K562 (cell line): ENCODE measurements around the gene VDR. TPM values are rescaled to one million over a fixed set of nuclear protein-coding genes. Genes with fewer than 3 reads are reported as not detected.
A peak's percentile ranks its signal among the peaks of the same experiment; 100 is the strongest.

Experiments
- ATAC-seq: fragments of 200-7000 bp; cut with Tn5 transposase; 3 replicates; pipeline ENCODE4 v1.9.1; 2020; ENCODE audit warnings: moderate library complexity
- BruUV-seq: library from RNA; stranded (reverse); fragments of 400-500 nt; replicated peaks from 2 replicates; lab custom pipeline; 2021; lab: Mats Ljungman, UMichigan
- CTCF ChIA-PET: fragments of 300-600 bp; formaldehyde crosslinking; extraction: SDS; loops from one replicate; lab custom pipeline; 2021; ENCODE audit warnings: low intra/inter-chr PET ratio; lab: Yijun Ruan, JAX
- POLR2A ChIA-PET: fragments of 300-600, 350-650 bp; sonication (Branson Sonifier 250); formaldehyde crosslinking; extraction: SDS; loops from one replicate; lab custom pipeline; 2021; ENCODE audit warnings: antibody characterized with exemption, inconsistent platforms; lab: Yijun Ruan, JAX
- DNase-seq, 4 experiments: peaks; one replicate each; pipeline versions ENCODE4 v3.0.0 to v3.0.0-alpha.2; 2011 to 2018; ENCODE audit warnings: low spot score in 3 of 4, mixed read lengths in 3 of 4; ENCODE audit errors: extremely low read depth in 1 of 4
- FAIRE-seq: peaks from 2 replicates; lab custom pipeline; 2011; peaks lifted over from hg19 to GRCh38; lab: Jason Lieb, UNC
- H2AFZ ChIP-seq: 2 replicates; pipeline ENCODE4 v1.6.0; 2011; ENCODE audit warnings: low read depth, low read length, control low read depth, inconsistent platforms
- H3K27ac ChIP-seq: fragments of 200-600 bp; 3 replicates; pipeline ENCODE4 v1.8.0; 2011; ENCODE audit warnings: low read depth, mild to moderate bottlenecking, control low read depth, inconsistent platforms, low read length, moderate library complexity, mixed read lengths; ENCODE audit errors: extremely low read depth
- H3K27me3 ChIP-seq, 2 experiments: fragments of 300-600 bp in 1 of 2; 2 replicates in 1 of 2; 3 replicates in 1 of 2; pipeline versions ENCODE4 v1.6.0 to v1.8.0; 2011; ENCODE audit warnings: inconsistent platforms in 2 of 2, low read length in 2 of 2, mild to moderate bottlenecking in 1 of 2, mixed read lengths in 1 of 2, moderate library complexity in 1 of 2; ENCODE audit not compliant: control insufficient read depth in 2 of 2, insufficient read depth in 2 of 2
- H3K36me3 ChIP-seq: fragments of 300-600 bp; 3 replicates; pipeline ENCODE4 v1.8.0; 2011; ENCODE audit warnings: mild to moderate bottlenecking, low read length, inconsistent platforms; ENCODE audit not compliant: control insufficient read depth, insufficient read depth
- H3K4me1 ChIP-seq, 2 experiments: fragments of 200-600 bp in 1 of 2; replicated peaks in 1 of 2; 2 replicates in 1 of 2; 3 replicates in 1 of 2; pipeline versions ENCODE4 v1.5.1 to v1.8.0; 2011; ENCODE audit warnings: inconsistent platforms in 2 of 2, low read length in 2 of 2, mild to moderate bottlenecking in 1 of 2, mixed read lengths in 1 of 2, moderate library complexity in 1 of 2; ENCODE audit not compliant: control insufficient read depth in 2 of 2, insufficient read depth in 2 of 2
- H3K4me2 ChIP-seq: 2 replicates; pipeline ENCODE4 v1.6.1; 2011; ENCODE audit warnings: low read length, control low read depth, inconsistent platforms, mixed read lengths; ENCODE audit not compliant: insufficient read depth
- H3K4me3 ChIP-seq: fragments of 200-600 bp; sonication (generic), shearing (Covaris generic); 2 replicates; pipeline ENCODE4 v1.5.1; 2016; ENCODE audit warnings: control low read depth, inconsistent platforms
- H3K79me2 ChIP-seq: fragments of 200-600 bp; 3 replicates; pipeline ENCODE4 v1.8.0; 2011; ENCODE audit warnings: low read length, inconsistent platforms; ENCODE audit not compliant: control insufficient read depth, insufficient read depth
- H3K9ac ChIP-seq, 2 experiments: 2 replicates each; pipeline versions ENCODE4 v1.6.0 to v1.6.1; 2011; ENCODE audit warnings: low read depth in 2 of 2, low read length in 2 of 2, control low read depth in 1 of 2, inconsistent platforms in 1 of 2, mild to moderate bottlenecking in 1 of 2, mixed read lengths in 1 of 2; ENCODE audit not compliant: insufficient read depth in 1 of 2
- H3K9me1 ChIP-seq: one replicate; pipeline ENCODE4 v1.6.0; 2011; ENCODE audit warnings: inconsistent platforms, mild to moderate bottlenecking, low read length, moderate library complexity; ENCODE audit not compliant: control insufficient read depth, insufficient read depth
- H3K9me3 ChIP-seq: replicated peaks from 2 replicates; pipeline ENCODE4 v1.5.1; 2011; ENCODE audit warnings: low read depth, low read length, inconsistent platforms; ENCODE audit not compliant: control insufficient read depth, insufficient read depth
- H4K20me1 ChIP-seq: replicated peaks from 2 replicates; pipeline ENCODE4 v1.6.1; 2011; ENCODE audit warnings: low read length, inconsistent platforms, mixed read lengths; ENCODE audit not compliant: control insufficient read depth, insufficient read depth
- BDP1 ChIP-seq: IDR thresholded peaks from 3 replicates; pipeline ENCODE4 v1.6.1; 2011; ENCODE audit not compliant: insufficient read length, insufficient read depth
- E2F3 ChIP-seq: fragments of 250-450 bp; sonication (Bioruptor Pico); IDR thresholded peaks from 2 replicates; pipeline ENCODE4 v1.4.0; 2020; ENCODE audit warnings: mild to moderate bottlenecking
- ELF1 ChIP-seq: fragments of 200-800 bp; sonication (Bioruptor generic); IDR thresholded peaks from 2 replicates; pipeline ENCODE4 v1.6.1; 2016; ENCODE audit warnings: missing genetic modification characterization, missing compliant biosample characterization
- SAFB ChIP-seq: fragments of 200-400 bp; formaldehyde crosslinking; IDR thresholded peaks from 2 replicates; pipeline ENCODE4 v1.6.1; 2017; ENCODE audit warnings: low read depth, low read length, borderline replicate concordance
- SMAD2 ChIP-seq: fragments of 150-350 bp; IDR thresholded peaks from 2 replicates; pipeline ENCODE4 v1.6.1; 2014; ENCODE audit warnings: low read depth, mild to moderate bottlenecking, low read length
- SREBF2 ChIP-seq: sonication (generic); formaldehyde crosslinking; IDR thresholded peaks from 2 replicates; pipeline ENCODE4 v1.4.0; 2020; ENCODE audit warnings: mild to moderate bottlenecking, missing genetic modification reagents
- SRSF7 ChIP-seq: fragments of 200-400 bp; formaldehyde crosslinking; optimal IDR thresholded peaks from 2 replicates; pipeline ENCODE3; 2017; ENCODE audit warnings: mild to moderate bottlenecking, low read depth, low read length
- TRIM28 ChIP-seq: fragments of 450-650 bp; IDR thresholded peaks from 2 replicates; pipeline ENCODE4 v1.6.1; 2017
- ZNF175 ChIP-seq: fragments of 200-800 bp; sonication (Bioruptor generic); IDR thresholded peaks from 2 replicates; pipeline ENCODE4 v1.6.1; 2016; ENCODE audit warnings: low read depth, mild to moderate bottlenecking, missing genetic modification characterization, missing compliant biosample characterization
- ZNF75A ChIP-seq: fragments of 450-650 bp; formaldehyde crosslinking; IDR thresholded peaks from 2 replicates; pipeline ENCODE4 v1.4.0; 2020; ENCODE audit warnings: mild to moderate bottlenecking
- ZNF766 ChIP-seq: fragments of 200-800 bp; sonication (Bioruptor generic); conservative IDR thresholded peaks from 2 replicates; pipeline ENCODE4 v1.6.1; 2016; ENCODE audit warnings: missing genetic modification characterization, missing compliant biosample characterization
- WGBS: fragments of 100-300 bp; shearing (Covaris generic); methylation state at CpG from one replicate; pipeline ENCODE4 v1.1.6; 2016; ENCODE audit warnings: low coverage, mixed read lengths; ENCODE audit not compliant: insufficient coverage; ENCODE audit errors: missing lambda C conversion rate; 5-methylcytosine and 5-hydroxymethylcytosine counted together
- in situ Hi-C: fragments of 300-500 bp; cut with MboI; formaldehyde crosslinking; loops from 4 replicates; pipeline ENCODE4 v1.15.0; 2018; ENCODE audit warnings: inconsistent platforms, mixed read lengths
- intact Hi-C: fragments of 100-400 bp; cut with micrococcal nuclease; formaldehyde crosslinking; loops from 2 replicates; pipeline ENCODE4 v1.14.2; 2022
- polyA plus RNA-seq, 8 experiments: library from polyadenylated mRNA; depleted of rRNA in 4 of 8; stranded (reverse) in 5 of 8; unstranded in 3 of 8; fragments of >200 nt; fragmentation: Nextera tagmentation in 2 of 8; fragmentation: Illumina TruSeq in 1 of 8; extraction: Ambion mirVana in 2 of 8; extraction: Trizol in 1 of 8; gene quantifications; 2 replicates each; pipeline versions ENCODE4 v1.2.1 to v1.2.3, GENCODE V29; 2011 to 2014; ENCODE audit warnings: inconsistent platforms in 1 of 8, missing spikeins in 1 of 8
- total RNA-seq, 7 experiments: library from RNA; depleted of rRNA in 6 of 7; stranded (reverse); fragments of >200 nt in 6 of 7; fragmentation: Illumina TruSeq in 2 of 7; extraction: Trizol in 2 of 7; gene quantifications; 2 replicates each; pipeline versions ENCODE4 v1.2.1 to v1.2.3, GENCODE V29; 2011 to 2021; ENCODE audit warnings: low replicate concordance in 1 of 7
- TF ChIP-seq, protein P1 (sequence below), 2 experiments: fragments of 450-650 bp; conservative IDR thresholded peaks; 2 replicates each; pipeline ENCODE4 v1.6.1; 2017; ENCODE audit warnings: mild to moderate bottlenecking in 2 of 2, moderate library complexity in 2 of 2

The VDR gene
- total and polyA plus RNA-seq, 9 of the 15 experiments (the other 6 are each of a cell fraction or from before 2014, with no cell fraction given): 0.61 to 4.8 (median 2.0) TPM

DNA sequence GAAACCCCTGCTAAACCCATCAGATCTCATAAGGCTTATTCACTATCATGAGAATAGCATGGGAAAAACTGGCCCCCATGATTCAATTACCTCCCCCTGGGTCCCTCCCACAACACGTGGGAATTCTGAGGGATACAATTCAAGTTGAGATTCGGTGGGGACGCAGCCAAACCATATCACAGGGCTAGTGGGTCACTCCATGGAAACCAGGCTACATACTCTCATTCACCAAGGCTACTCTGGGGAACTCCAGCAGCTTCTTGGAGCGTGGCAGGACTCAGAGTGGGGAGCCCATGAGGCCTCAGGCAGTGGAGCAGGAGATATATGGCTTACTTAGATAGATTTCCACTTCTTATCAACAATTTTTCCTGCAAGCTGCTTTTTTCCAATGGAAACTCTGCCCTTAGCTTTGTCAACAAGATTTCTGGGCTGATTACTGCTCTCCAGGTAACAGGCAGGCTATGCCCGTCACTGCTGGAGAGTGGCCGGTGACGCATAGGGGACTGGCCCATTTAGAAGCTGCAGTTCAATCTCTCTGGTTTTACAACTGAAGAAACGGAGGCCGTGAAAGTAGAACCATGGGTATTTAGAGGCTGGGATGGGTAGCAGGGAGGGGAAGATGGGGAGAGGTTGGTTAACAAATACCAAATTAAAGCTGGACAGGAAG lies 16.5 kb downstream of the VDR start:
- no peaks in the 10 kb centered on the region for H3K36me3 ChIP-seq
- ChIA-PET CTCF (no interaction called here), POLR2A (interaction anchor here (0.6 kb wide), 1 partner anchor 14 kb away, joined by 3 read pairs; no protein-coding TSS in a partner anchor)
- no peaks in the 10 kb centered on the region; a peak in 1 of 5 replicates for H3K27me3 ChIP-seq
- no peaks in the 10 kb centered on the region for H3K79me2 ChIP-seq
- no peak overlapping the region for H2AFZ ChIP-seq
- no peak overlapping the region for H3K4me2 ChIP-seq
- DNase-seq (no peak), ATAC-seq (no peak), FAIRE-seq (peak; percentile 19)
- in situ Hi-C loops: no loop called here
- no peaks in the 10 kb centered on the region for H3K9me3 ChIP-seq
- no peak overlapping the region for H3K27ac ChIP-seq
- no peaks in the 10 kb centered on the region for H3K9me1 ChIP-seq
- no peak overlapping the region for H3K9ac ChIP-seq
- WGBS: 60% methylated on average over 9 of the region's 9 CpGs
- intact Hi-C loops: no loop called here
- BruUV-seq: no TSS peak
- peaks cover 0 to 25% of the 10 kb centered on the region in 2 experiments; a peak in 4 of 5 replicates for H3K4me1 ChIP-seq
- TF ChIP-seq ZNF175 (CRISPR knock-in tag) (no peak), ELF1 (tag) (no peak), SMAD2 (no peak), ZNF75A (CRISPR knock-in tag) (no peak), SREBF2 (CRISPR knock-in tag) (no peak), SRSF7 (no peak), TRIM28 (no peak), BDP1 (no peak), SAFB (no peak), E2F3 (no peak), ZNF766 (CRISPR knock-in tag) (no peak)
- TF ChIP-seq, protein P1, sequence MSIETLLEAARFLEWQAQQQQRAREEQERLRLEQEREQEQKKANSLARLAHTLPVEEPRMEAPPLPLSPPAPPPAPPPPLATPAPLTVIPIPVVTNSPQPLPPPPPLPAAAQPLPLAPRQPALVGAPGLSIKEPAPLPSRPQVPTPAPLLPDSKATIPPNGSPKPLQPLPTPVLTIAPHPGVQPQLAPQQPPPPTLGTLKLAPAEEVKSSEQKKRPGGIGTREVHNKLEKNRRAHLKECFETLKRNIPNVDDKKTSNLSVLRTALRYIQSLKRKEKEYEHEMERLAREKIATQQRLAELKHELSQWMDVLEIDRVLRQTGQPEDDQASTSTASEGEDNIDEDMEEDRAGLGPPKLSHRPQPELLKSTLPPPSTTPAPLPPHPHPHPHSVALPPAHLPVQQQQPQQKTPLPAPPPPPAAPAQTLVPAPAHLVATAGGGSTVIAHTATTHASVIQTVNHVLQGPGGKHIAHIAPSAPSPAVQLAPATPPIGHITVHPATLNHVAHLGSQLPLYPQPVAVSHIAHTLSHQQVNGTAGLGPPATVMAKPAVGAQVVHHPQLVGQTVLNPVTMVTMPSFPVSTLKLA (conservative IDR thresholded peaks at IDR 0.05): no peak
- H3K4me3 ChIP-seq: no peak overlapping the region
- 0 out of 2 replicates have a peak, but pooled peaks cover 3% of the 10 kb centered on the region for H4K20me1 ChIP-seq
